CD4-positive, alpha-beta T cell treated with Interleukin-4 for 4 hours (primary cell): Measurements from ENCODE around the gene HLF.

Experiments
- DNase-seq: peaks from one replicate; pipeline ENCODE4 v3.0.0-alpha.2; 2020

Gene HLF

GRCh38 chr17:55275894-55276804 lies 11.4 kb downstream of the HLF start:
- DNase-seq: no peak

- DNase-seq: no peak
Observed at GRCh38 chr17:55278173-55278961, 13.6 kb downstream of the HLF start.

GRCh38 chr17:55279203-55279602 lies 14.4 kb downstream of the HLF start:
- no peak for DNase-seq

- no peak for DNase-seq
Observed at GRCh38 chr17:55279788-55280187, 15.0 kb downstream of the HLF start.

- no peak for DNase-seq
Observed at GRCh38 chr17:55280212-55280611, 15.5 kb downstream of the HLF start.

- DNase-seq: no peak
Observed at GRCh38 chr17:55281649-55282378, 17.1 kb downstream of the HLF start.

- no peak for DNase-seq
Observed at GRCh38 chr17:55282379-55282702, 17.6 kb downstream of the HLF start.

- DNase-seq: no peak
Observed at GRCh38 chr17:55282741-55283140, 18.0 kb downstream of the HLF start.

GRCh38 chr17:55283256-55283965 lies 18.7 kb downstream of the HLF start:
- DNase-seq: no peak

GRCh38 chr17:55284001-55284884 lies 19.5 kb downstream of the HLF start:
- no peak for DNase-seq

GRCh38 chr17:55284944-55285339 lies 20.2 kb downstream of the HLF start:
- DNase-seq: no peak

- DNase-seq: no peak
Observed at GRCh38 chr17:55285340-55286301, 20.9 kb downstream of the HLF start.

GRCh38 chr17:55286681-55287589 lies 22.2 kb downstream of the HLF start:
- no peak for DNase-seq

GRCh38 chr17:55288356-55289105 lies 23.8 kb downstream of the HLF start:
- DNase-seq: no peak

- no peak for DNase-seq
Observed at GRCh38 chr17:55289106-55289446, 24.3 kb downstream of the HLF start.

GRCh38 chr17:55289978-55290377 lies 25.2 kb downstream of the HLF start:
- DNase-seq: no peak

GRCh38 chr17:55290492-55291113 lies 25.8 kb downstream of the HLF start:
- DNase-seq: no peak

GRCh38 chr17:55291114-55291507 lies 26.4 kb downstream of the HLF start:
- DNase-seq: no peak
